ENCODE data around the gene FGR.
A peak's percentile ranks its signal among the peaks of the same experiment; 100 is the strongest.

FGR gene

GRCh38 chr1:27585684-27586083, 49.3 kb downstream of the FGR start:
- DNase-seq (ENCODE audit: low spot score): no peak

- no peak for DNase-seq (ENCODE audit: low spot score)
These were observed 50.5 kb downstream of the FGR start for GRCh38 chr1:27584453-27584852.

- DNase-seq (ENCODE audit: low spot score): no peak
These were observed 51.5 kb downstream of the FGR start for GRCh38 chr1:27583479-27583878.

- no peak for DNase-seq (ENCODE audit: low spot score)
These were observed 53.2 kb downstream of the FGR start for GRCh38 chr1:27581823-27582243.

- DNase-seq (ENCODE audit: low spot score): no peak
These were observed 57.3 kb downstream of the FGR start for GRCh38 chr1:27577504-27578188.

GRCh38 chr1:27576806-27577227, 58.2 kb downstream of the FGR start:
- no peak for DNase-seq (ENCODE audit: low spot score)

- DNase-seq (ENCODE audit: low spot score): peak; percentile 76
These were observed 59.1 kb downstream of the FGR start for GRCh38 chr1:27575840-27576331.

GRCh38 chr1:27574871-27575831, 59.8 kb downstream of the FGR start:
- peak; percentile 80 for DNase-seq (ENCODE audit: low spot score)

GRCh38 chr1:27574001-27574781, 60.8 kb downstream of the FGR start:
- no peak for DNase-seq (ENCODE audit: low spot score)

- DNase-seq (ENCODE audit: low spot score): no peak
These were observed 62.1 kb downstream of the FGR start for GRCh38 chr1:27572679-27573426.

GRCh38 chr1:27572019-27572678, 62.8 kb downstream of the FGR start:
- DNase-seq (ENCODE audit: low spot score): no peak

GRCh38 chr1:27571439-27572018, 63.5 kb downstream of the FGR start:
- DNase-seq (ENCODE audit: low spot score): no peak

- DNase-seq (ENCODE audit: low spot score): no peak
These were observed 64.2 kb downstream of the FGR start for GRCh38 chr1:27570784-27571183.

- DNase-seq (ENCODE audit: low spot score): no peak
These were observed 64.6 kb downstream of the FGR start for GRCh38 chr1:27570356-27570755.

- DNase-seq (ENCODE audit: low spot score): no peak
These were observed 65.3 kb downstream of the FGR start for GRCh38 chr1:27569506-27570291.

- no peak for DNase-seq (ENCODE audit: low spot score)
These were observed 65.9 kb downstream of the FGR start for GRCh38 chr1:27569088-27569460.

- DNase-seq (ENCODE audit: low spot score): peak; percentile 98
These were observed 66.5 kb downstream of the FGR start for GRCh38 chr1:27568300-27569087.

- DNase-seq (ENCODE audit: low spot score): no peak
These were observed 67.0 kb downstream of the FGR start for GRCh38 chr1:27567971-27568299.

- no peak for DNase-seq (ENCODE audit: low spot score)
These were observed 67.8 kb downstream of the FGR start for GRCh38 chr1:27567146-27567526.
